Uterus (tissue), 2 donors: ENCODE measurements around the gene FGFR4.

Experiments used
- CTCF ChIP-seq, 4 experiments: fragments of 200-600 bp in 2 of 4; fragments of 450-650 bp in 2 of 4; sonication (generic) in 2 of 4; IDR thresholded peaks; one replicate each; pipeline ENCODE4 v1.5.1; 2016 to 2019; ENCODE audit warnings: antibody characterized with exemption in 4 of 4, mild to moderate bottlenecking in 2 of 4, moderate library complexity in 1 of 4
- POLR2A ChIP-seq, 2 donors: fragments of 450-650 bp; IDR thresholded peaks; one replicate each; pipeline ENCODE4 v1.6.1; 2016; ENCODE audit warnings: antibody characterized with exemption in 2 of 2, mild to moderate bottlenecking in 1 of 2, moderate library complexity in 1 of 2

- TF ChIP-seq CTCF (IDR thresholded peaks at IDR 0.05) (peak in 1 of 4 experiments; percentile 3), POLR2A (IDR thresholded peaks at IDR 0.05) (no peak)
Measured at GRCh38 chr5:177133853-177134696, 47.4 kb downstream of the FGFR4 start.
